Measurements from ENCODE around the gene RIN3.

The RIN3 gene

DNA sequence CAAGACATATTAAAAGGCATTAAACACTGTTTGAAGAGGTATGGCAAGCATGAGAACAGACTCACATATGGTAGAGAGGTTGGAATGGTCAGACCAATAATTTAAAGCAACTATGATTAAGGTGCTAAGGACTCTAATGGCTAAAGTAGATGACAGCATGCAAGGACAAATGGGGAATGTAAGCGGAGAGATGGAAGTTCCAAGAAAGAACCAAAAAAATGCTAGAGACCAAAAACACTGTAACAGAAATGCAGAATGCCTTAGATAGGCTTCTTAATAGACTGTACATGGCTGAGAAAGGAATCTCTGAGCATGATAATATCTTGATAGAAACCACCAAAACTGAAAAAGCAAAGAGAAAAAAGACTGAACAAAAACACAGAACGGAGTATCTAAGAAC, 77.4 kb downstream of the RIN3 start:
- in situ Hi-C loops (cut with MboI; ENCODE audit: low sequenced_read_pairs) = no loop called here

DNA sequence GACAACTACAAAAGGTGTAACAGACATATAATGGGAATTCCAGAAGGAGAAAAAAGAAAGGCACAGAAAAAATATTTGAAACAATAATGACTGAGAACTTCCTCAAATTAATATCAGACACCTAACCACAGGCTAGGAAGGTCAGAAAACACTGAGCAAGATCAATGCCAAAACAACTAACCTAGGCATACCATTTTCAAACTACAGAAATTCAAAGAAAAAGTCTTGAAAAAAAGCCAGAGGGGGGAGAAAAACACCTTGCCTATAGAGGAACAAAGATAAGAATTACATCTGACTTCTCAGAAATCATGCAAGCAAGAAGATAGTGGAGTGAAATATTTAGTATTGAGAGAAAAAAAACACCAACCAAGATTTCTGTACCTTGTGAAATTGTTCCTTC, 77.8 kb downstream of the RIN3 start:
- in situ Hi-C loops (cut with MboI; ENCODE audit: low sequenced_read_pairs) = no loop called here

DNA sequence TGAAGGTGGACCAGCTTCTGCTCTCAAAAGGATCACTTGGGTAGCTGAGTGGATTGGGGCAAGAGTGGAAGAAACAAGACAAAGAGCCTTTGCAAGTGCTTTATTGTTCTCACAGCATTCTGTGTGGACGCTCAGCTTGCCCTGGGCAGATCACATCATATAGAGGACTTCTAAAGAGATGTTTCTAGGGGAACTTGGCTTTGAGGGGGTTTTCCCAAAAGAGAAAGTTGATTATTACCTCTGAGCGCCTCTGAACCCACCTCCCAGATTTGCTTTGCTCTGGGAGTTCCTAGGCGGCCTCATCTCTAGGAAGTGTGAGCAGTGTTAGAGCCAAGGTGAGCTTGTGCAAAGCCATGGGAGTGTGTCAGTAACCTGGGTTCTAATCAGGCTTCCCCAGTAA, 81.7 kb downstream of the RIN3 start:
- in situ Hi-C loops (cut with MboI; ENCODE audit: low sequenced_read_pairs) = no loop called here

DNA sequence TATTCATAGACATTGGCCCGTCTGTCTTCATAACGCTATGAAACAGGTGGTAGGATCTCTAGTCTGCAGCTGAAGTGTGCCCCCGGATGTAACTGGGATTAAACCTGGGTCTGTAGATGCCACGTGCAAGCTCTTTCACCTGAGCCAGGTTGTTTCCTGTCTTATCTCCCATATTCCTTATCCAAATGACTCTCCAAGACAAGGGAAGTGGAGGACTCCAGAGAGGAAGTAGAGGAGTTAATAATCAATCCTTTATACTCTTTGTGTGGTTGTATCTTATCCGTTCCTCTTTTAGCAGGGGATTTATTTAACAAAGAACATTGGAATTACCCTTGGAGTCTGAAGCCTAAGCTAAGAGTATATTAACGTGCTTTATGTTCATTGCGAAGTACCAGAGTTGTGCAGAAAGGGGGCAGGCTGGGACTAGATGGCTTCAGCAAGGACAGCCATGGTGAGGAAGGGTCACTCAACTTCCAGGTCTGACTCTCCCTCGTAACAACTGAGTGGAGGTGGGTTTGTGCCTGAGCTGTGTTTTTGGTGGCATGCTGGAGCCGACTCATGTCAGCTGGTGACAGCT, 82.8 kb downstream of the RIN3 start:
- in situ Hi-C loops (cut with MboI; ENCODE audit: low sequenced_read_pairs) = no loop called here

DNA sequence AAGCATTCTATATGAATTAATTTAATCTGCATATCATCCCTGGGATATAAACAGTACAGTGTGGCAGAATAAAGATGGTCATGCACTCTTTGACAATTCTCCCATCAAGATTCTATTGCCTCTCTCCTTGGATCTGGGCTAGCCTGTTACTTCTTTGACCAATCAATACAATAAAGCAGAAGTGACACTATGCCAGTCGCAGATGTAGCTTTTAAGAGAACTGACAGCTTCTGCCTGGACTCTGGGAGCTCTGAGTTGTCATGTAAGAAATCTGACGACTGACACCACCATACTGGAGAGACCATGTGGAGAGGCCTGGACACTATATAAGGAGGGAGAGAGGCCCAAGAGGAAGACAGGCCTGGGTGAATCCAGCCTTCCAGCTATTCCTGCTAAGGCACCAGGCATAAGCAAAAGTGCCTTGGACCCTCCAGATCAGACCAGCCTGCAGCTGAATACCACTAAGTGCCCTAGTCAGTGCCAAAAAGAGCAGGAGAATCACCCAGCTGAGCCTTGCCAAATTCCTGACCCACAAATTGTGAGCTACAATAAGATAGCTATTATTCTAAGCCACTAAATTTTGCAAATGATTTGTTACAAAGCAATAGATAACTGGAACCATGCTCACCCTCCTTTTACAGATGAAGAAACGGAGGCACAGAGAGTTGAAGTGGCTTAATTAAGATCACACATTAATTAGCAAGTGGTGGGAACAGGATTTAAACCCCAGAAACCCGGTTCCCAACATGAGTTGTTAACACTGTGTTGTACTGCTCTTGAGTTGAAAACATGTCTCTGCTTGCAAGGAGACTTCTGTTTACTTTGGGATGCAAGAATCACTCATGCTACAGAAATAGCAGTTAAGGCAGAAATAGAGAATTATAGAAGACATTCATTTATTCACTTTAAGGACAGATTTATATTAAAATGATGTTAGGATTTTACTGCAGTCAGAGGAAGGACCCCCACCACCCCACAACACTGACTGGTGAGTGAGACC, 84.6 kb downstream of the RIN3 start:
- in situ Hi-C loops (cut with MboI; ENCODE audit: low sequenced_read_pairs) = no loop called here

DNA sequence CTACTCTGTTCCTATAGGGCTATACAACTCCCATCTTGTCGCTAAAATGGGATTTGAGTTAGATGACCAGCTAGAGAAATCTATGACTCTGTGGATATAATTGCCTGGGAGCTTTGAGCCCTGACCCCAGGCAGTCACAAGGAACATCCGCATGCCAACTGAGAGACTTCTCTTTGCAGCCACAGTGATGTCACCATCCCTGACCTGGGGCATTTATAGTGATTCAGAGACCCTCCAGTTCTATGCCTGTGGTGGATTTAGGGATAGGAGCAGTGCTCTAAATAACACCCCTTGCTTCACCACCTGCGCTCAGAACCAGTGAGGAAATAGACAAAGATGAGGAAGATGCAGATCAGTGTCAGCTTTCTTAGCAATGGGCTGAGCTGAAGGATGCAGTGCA, 86.2 kb downstream of the RIN3 start:
- in situ Hi-C loops (cut with MboI; ENCODE audit: low sequenced_read_pairs) = no loop called here

DNA sequence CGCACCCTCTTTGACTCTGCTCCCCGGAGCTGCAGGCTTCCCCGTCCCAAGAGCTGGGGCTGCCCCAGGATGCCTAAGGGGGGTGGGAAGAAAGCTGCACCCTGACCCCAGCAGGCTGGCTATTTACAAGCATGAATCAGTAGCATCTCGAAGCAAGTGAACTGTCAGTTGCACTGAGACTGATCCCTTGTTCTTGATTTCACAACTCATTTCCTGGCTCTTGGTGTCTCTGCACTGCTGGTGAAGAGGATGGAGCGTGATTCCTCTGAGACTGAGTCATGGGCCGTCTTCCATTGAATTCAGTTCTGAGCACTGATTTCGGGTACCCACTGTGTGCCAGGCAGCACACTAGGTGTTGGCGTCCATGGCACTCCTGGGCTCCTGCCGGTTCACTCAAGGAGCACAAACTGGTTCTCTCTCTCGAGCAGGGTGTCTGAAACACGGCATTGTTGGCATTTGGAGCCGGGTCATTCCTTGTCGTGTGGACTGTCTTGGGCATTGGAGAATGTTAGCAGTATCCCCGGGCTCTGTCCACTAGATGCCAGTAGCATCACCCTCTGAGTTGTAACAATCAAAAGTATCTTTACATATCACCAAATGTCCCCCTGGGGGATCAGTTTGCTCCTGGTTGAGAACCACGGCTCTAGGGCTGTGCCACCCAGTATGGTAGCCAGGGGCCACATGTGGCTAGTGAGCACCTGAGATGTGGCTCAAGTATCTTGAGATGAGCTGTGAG, 86.9 kb downstream of the RIN3 start:
- in situ Hi-C loops (cut with MboI; ENCODE audit: low sequenced_read_pairs) = no loop called here

DNA sequence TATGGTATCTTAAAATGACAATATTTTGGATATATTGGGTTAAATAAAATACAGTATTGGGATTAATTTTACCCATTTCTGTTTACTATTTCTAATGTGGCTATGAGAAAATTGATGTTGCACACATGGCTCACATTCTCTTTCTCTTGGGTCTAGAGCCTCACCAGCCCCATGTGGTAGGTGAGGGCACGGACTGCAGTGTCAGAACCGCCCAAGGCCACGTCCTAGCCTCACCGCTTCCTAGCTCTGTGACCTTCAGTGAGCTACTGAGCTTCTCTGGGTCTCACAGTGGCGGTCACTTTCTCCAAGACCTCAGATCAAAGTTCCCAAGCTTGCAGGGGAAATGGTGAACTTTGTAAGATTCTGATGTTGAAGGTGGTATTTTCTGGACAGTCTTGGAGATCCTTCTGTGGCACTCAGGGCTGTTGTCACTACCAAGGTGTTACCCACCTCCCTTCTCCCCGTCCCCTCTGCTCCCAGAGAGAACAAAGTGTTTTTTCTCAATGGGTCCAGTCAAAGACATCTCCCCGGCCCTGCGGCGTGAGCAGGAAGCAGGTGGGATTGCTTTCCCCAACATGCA, 87.6 kb downstream of the RIN3 start:
- in situ Hi-C loops (cut with MboI; ENCODE audit: low sequenced_read_pairs) = no loop called here

DNA sequence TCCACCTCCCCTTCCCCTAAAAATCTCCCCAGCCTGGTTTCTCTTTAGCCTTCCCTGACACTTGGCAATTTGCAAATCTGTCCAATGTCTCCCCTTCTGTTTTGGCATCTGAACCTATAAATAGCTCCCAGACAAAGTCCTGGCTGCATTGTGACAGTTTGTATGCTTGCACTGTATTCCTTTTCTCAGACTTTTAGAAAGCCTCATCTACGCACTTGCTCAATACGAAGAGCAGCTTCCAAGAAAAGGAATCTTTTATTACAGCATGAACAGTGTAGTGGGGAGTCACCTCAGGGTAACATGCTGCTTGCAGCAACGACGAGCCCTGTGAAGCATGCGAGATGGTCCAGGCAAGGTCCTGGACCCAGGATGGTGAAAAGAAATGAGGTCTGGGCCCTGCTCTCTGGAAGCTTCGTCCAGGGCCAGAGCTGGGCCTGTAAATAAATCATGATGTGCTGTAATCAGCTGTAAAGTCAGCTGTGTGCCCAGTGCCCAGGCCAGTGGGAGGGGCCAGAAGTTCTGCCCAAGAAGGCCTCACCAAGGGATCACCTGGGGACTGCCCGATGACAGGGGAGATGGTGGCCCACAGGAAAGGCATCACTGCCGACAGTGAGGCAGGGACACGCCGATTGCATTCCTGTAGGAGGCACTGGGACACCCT, 88.3 kb downstream of the RIN3 start:
- in situ Hi-C loops (cut with MboI; ENCODE audit: low sequenced_read_pairs) = no loop called here

DNA sequence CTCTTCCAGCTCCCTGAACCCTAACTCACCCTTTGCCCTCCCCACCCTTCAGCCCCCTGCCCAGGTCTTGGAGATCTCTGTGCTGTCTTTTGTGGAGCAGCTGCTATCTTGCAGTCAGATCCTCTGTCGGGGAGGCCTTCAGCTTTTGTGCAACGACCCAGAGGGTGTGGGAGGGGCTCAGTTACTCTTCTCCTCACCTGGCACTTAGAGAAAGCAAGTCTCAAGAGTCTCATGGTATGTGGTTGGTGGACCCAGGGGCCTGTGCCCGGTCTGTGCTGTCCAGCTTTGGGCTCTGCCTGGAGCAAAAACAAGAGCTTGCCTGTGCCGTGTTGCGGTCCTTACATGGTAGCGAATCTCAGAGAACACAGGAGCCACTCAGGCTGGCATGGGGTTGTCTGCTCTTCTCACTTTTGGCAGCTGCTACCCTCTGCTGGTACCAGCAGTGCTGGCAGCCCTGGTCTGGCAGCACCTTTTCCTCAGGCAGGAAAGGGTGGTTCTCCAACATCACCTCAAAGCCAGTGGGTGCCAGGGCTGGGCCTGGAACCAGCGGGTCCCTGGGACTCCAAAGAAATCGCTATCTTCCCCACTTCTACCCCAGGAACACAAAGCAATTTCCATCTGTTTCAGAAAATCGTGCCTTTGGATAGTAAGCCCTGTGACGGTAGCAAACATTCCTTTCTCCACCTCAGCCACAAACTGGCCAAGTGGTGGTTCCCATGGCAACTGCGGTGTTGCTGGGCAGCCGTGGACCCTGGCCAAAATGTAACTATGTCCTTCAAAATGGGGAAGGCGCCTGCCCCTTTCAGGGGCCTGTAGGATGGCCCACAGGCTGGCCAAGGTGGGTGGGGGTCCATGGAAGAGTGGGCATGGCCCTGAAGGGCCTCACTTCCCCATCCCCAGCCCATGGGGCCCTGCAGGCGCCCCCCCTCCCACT, 90.0 kb downstream of the RIN3 start:
- in situ Hi-C loops (cut with MboI; ENCODE audit: low sequenced_read_pairs) = no loop called here

DNA sequence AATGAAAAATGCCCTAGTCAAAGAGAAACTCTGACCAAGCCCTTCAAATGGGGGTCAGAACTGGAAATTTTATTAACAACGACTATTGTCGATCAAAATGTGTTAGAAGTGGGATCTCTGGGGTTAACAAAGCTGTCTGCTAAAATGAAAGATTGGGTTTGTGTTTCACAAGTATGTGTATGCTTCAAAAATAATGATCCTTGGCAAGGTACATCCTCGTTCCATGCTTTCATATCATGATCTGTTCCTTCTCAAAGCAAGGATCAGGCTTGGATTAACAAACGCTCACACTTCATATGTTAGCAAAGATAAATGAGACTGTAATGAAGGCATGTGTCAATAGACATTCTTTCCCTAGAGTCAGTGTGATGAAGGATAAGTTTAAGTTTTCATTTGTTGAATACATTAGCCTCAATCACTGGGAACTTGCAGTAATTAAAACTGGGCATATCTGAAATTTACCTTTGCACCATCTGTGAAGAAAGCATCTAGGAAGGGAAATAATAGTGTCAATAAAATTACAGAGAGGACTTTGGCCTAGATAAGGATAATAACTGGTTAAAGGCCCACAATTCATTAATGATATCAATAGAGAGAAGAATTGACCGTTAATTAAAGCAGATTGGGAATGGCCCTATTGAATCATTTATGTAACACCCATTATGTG, 91.8 kb downstream of the RIN3 start:
- in situ Hi-C loops (cut with MboI; ENCODE audit: low sequenced_read_pairs) = no loop called here

DNA sequence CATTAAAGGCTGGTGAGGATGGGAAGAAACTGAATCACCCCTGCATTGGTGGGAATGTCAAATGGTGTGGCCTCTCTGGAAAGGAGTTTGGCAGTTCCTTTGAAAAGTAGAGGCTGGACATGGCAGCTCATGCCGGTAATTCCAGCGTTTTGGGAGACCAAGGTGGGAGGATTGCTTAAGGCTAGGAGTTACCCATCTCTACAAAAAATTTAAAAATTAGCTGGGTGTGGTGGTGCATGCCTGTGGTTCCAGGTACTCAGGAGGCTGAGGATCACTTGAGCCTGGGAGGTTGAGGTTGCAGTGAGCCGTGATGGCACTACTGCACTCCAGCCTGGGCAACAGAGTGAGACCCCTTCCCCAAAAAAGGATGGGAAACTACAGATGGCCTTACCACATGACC, 93.7 kb downstream of the RIN3 start:
- in situ Hi-C loops (cut with MboI; ENCODE audit: low sequenced_read_pairs) = no loop called here

DNA sequence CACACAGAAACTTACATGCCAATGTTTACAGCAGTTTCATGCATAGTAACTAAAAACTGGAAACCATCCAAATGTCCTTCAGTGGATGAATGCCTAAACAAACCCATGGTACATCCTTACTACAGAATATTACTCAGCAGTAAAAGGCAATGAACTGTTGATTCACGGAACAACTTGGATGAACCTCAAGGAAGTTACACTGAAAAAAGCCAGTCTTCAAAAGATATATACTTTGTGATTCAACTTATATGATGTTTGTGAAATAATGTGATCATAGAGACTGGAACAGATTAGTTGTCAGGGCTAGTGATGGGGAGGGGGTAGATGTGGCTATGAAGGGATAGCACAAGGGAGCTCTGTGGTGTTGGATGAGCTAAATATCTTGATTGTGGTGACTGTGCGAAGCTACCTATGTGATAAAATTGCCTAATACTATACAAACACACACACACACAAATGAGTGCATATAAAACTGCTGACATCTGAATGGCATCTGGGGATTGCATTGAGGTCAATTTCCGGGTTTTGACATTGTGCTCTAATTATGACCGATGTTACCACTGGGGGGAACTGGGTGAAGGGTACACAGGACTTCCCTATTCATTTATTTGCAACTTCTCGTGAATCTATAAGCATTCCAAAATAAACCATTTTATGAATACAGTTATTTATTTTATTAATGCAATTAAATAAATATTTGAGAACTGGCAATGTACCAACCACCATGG, 94.3 kb downstream of the RIN3 start:
- in situ Hi-C loops (cut with MboI; ENCODE audit: low sequenced_read_pairs) = no loop called here

DNA sequence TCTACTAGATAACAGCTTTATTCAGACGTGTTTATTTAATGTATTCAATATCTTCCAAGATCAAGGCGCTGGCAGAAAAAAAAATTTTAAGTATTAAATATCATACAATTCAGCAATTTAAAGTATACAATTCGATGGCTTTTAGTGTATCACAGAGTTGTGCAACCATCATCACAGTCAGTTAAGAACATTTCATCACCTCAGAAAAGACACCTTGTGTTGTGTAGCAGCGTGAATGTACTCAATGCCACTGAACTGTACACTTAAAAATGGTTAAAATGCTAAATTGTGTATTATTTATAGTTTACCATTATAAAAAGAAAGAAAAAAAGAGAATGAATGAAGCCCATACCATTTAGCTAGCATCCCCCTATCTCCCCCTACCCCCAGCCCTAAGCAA, 96.4 kb downstream of the RIN3 start:
- in situ Hi-C loops (cut with MboI; ENCODE audit: low sequenced_read_pairs) = no loop called here

DNA sequence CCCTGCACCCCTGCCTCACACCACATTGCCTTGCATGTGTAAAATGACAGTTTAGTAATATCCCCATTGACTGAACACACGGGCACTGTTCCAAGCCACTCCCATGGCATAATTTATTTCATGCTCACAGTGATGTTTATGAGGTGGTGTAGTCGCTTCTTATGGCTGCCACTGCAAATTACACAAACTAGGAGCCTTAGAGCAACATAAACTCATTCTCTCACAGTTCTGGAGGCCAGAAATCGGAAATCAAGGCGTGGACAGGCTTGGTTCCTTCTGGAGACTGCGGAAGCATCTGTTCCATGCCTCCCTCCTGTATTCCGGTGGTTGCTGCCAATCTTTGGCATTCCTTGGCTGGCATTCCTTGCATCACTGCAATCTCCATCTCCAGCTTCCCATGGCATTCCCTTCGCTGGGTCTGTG, 97.3 kb downstream of the RIN3 start:
- in situ Hi-C loops (cut with MboI; ENCODE audit: low sequenced_read_pairs) = no loop called here

DNA sequence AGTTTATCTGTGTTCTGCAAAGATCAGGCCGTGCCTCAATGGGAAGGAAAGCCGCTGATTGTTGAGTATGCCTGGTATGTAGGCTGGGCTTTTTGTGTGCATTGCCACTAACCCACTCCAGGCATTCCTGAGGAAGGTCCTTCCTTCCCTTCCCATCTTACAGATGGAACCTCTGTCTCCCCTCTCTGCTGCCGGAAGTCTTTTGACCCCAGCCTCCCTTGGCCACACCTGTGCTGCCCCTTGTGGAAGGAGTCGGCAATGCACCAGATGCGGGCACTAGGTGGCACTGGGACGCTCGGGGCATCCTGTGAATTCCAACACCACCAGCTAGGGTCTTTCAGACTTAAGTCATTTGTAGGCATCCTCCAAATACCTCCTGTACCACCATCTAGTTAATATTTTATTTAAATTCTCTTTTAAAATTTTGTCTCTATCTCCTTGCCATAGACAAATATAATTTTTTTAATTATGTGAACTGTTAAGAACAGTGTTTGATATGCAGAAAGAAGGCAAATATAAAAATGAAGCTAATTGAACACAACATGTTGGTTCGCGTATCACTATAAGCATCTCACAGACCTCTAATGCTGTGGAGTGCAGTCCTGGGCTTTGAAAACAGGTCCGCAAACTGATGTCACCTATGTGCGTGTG, 99.6 kb downstream of the RIN3 start:
- in situ Hi-C loops (cut with MboI; ENCODE audit: low sequenced_read_pairs) = no loop called here

DNA sequence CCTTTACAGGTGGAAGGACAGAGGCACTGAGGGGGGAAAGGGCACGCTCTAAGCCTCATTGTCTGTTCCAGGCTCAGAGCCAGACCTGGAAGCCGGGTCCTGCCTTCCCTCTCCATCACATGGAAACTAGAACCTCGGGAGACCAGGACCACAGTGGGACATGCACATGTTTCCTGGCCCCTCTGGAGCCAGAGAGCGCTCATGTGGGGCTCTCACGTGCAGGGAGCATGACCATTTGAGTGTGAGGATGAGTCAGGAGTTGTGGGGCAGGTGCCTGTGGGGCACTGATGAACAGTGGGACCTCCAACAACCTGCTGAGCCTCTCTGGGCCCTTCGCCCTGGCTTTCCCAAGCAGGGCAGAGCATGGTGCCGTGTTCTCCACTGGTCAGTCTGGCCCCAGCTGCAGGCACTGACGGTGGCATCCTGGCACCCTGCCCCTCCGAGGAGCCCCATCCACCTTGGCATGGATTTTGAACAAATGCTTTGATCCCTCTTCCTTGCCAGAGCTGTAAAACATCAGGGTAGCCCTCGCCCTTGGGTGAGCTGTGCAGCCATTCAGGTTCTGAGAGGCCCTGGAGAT, 100.2 kb downstream of the RIN3 start:
- in situ Hi-C loops (cut with MboI; ENCODE audit: low sequenced_read_pairs) = no loop called here

DNA sequence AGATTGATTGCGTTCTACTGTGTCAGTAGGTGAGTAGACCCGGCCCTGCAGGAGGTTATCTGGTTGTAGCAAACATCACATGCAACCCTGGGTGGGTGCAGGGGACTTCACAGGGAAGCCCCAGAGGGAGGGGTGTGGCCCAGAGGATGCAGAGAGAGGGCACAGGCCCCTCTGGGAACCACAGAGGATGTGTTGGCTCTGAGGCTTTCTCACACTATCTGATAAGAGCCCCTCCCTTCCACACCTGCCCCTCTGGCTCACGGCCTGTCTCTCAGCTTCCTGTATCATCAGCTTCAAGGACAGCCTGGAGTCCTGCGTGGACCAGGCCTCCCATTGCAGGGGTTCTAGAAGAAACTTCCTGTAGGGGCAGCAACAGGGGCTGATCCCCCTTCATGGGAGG, 101.9 kb downstream of the RIN3 start:
- in situ Hi-C loops (cut with MboI; ENCODE audit: low sequenced_read_pairs) = no loop called here
